ENCODE measurements around the gene ACRV1. TPM values are rescaled to one million over a fixed set of nuclear protein-coding genes. Genes with fewer than 3 reads are reported as not detected.

The ACRV1 gene
- total and polyA plus RNA-seq, 2 of the 4 experiments (the other 2 are of a cell fraction), result not detected

- no peaks in the 10 kb centered on the region for H4K20me1 ChIP-seq (ENCODE audit: insufficient read depth, low read length)
- no peak overlapping the region for H3K27ac ChIP-seq (ENCODE audit: insufficient read depth, low read length)
- dilution Hi-C loops (cut with HindIII; ENCODE audit: low sequenced_read_pairs, unreplicated experiment) (no loop called here), in situ Hi-C loops (cut with MboI; ENCODE audit: low sequenced_read_pairs) (no loop called here), intact Hi-C loops (cut with micrococcal nuclease) (no loop called here)
- POLR2A ChIA-PET (ENCODE audit: unreplicated experiment), result no interaction called here
- no peak overlapping the region for H4K8ac ChIP-seq (ENCODE audit: low read depth in 2 of 2, low read length in 2 of 2)
- H2AK5ac ChIP-seq (ENCODE audit: low read depth, low read length), result no peak overlapping the region
- no peaks in the 10 kb centered on the region; the same call in 1 of the 2 replicates for H3K9me1 ChIP-seq (ENCODE audit: insufficient read depth, low read length)
- DNase-seq (no peak), ATAC-seq (ENCODE audit: low read depth) (no peak)
- 67% methylated on average over 2 of the region's 9 CpGs; no CpG with 5 or more reads in 1 of the 2 experiments for WGBS, 2 experiments (ENCODE audit: extremely low coverage in 2 of 2, insufficient read length in 1 of 2)
- TF ChIP-seq RCOR1 (IDR thresholded peaks at IDR 0.05; ENCODE audit: insufficient replicate concordance, low read length) (no peak), CEBPB (IDR thresholded peaks at IDR 0.05; ENCODE audit: low read depth, low read length) (no peak), FOS (IDR thresholded peaks at IDR 0.05; ENCODE audit: low read depth, low read length) (no peak), CTCF (conservative IDR thresholded peaks at IDR 0.05; ENCODE audit: low read depth, low read length) (no peak), USF2 (IDR thresholded peaks at IDR 0.05; ENCODE audit: low read depth, low read length) (no peak), MAFK (IDR thresholded peaks at IDR 0.05; ENCODE audit: low read depth, low read length) (no peak), POLR2A (IDR thresholded peaks at IDR 0.05; ENCODE audit: low read depth, low read length) (no peak), BHLHE40 (IDR thresholded peaks at IDR 0.05; ENCODE audit: low read depth, low read length) (no peak), ELK1 (IDR thresholded peaks at IDR 0.05; ENCODE audit: borderline replicate concordance, low read depth, low read length) (no peak), MXI1 (IDR thresholded peaks at IDR 0.05; ENCODE audit: borderline replicate concordance, low read depth, low read length) (no peak), NFE2L2 (IDR thresholded peaks at IDR 0.05; ENCODE audit: low read depth, low read length) (no peak), MAZ (IDR thresholded peaks at IDR 0.05; ENCODE audit: borderline replicate concordance, low read depth, low read length) (no peak), RFX5 (IDR thresholded peaks at IDR 0.05; ENCODE audit: low read depth, low read length) (no peak), CHD1 (IDR thresholded peaks at IDR 0.05; ENCODE audit: low read depth, low read length) (no peak), SMC3 (IDR thresholded peaks at IDR 0.05; ENCODE audit: low read depth, low read length) (no peak), RAD21 (IDR thresholded peaks at IDR 0.05; ENCODE audit: low read length) (no peak)
- H3K4me1 ChIP-seq (ENCODE audit: control insufficient read depth, insufficient read depth, low read length), result no peaks in the 10 kb centered on the region
- H2BK15ac ChIP-seq (ENCODE audit: low read depth, low read length), result no peak overlapping the region
- H3K36me3 ChIP-seq (ENCODE audit: control insufficient read depth, insufficient read depth, low read length), result no peaks in the 10 kb centered on the region
- H3K4ac ChIP-seq (ENCODE audit: low read depth, low read length), result no peak overlapping the region
- no peak overlapping the region for H4K91ac ChIP-seq (ENCODE audit: insufficient read depth, low read depth, low read length)
- no peak overlapping the region for H3K18ac ChIP-seq (ENCODE audit: low read depth, low read length)
- H3K56ac ChIP-seq (ENCODE audit: extremely low read depth, insufficient read depth, low read length), result no peak overlapping the region
- H3K23ac ChIP-seq (ENCODE audit: low read depth, low read length), result no peak overlapping the region
- no peak overlapping the region for H2AFZ ChIP-seq (replicated peaks; ENCODE audit: low read length, poor library complexity)
- H2BK120ac ChIP-seq (ENCODE audit: low read depth, low read length), result no peak overlapping the region
- no peak overlapping the region for H3K14ac ChIP-seq (replicated peaks; ENCODE audit: low read depth, low read length)
- no TSS peak for BruUV-seq (replicated peaks)
- no peak overlapping the region for H2AK9ac ChIP-seq (replicated peaks; ENCODE audit: low read depth, low read length, poor library complexity)
- no peak overlapping the region for H2BK5ac ChIP-seq (ENCODE audit: low read depth, low read length, poor library complexity, severe bottlenecking)
- H4K5ac ChIP-seq (ENCODE audit: low read depth, low read length), result no peak overlapping the region
- no peak overlapping the region for H3K4me2 ChIP-seq (ENCODE audit: low read depth, low read length)
- H2BK20ac ChIP-seq (ENCODE audit: low read depth, low read length), result no peak overlapping the region
- CTCF ChIA-PET, result no interaction called here
- H3K27me3 ChIP-seq (ENCODE audit: control insufficient read depth, insufficient read depth, low read length), result no peaks in the 10 kb centered on the region
- no peak overlapping the region for H3K4me3 ChIP-seq (ENCODE audit: insufficient read depth, low read depth, low read length)
- no peaks in the 10 kb centered on the region for H3K9me3 ChIP-seq (ENCODE audit: control insufficient read depth, insufficient read depth, low read length)
- no peaks in the 10 kb centered on the region for H3K79me1 ChIP-seq (ENCODE audit: low read depth in 1 of 2, low read length in 2 of 2)
- no peak overlapping the region for H3K9ac ChIP-seq (ENCODE audit: low read depth, low read length)
These were observed 4.6 kb upstream of the ACRV1 start for GRCh38 chr11:125685228-125685627.
